ENCODE data around the gene HNRNPC.
"Not testable (repeated sequence)": the region's sequence is repeated elsewhere in the genome, so short reads cannot be mapped to it uniquely, and the experiment has no call there.

The HNRNPC gene

DNA sequence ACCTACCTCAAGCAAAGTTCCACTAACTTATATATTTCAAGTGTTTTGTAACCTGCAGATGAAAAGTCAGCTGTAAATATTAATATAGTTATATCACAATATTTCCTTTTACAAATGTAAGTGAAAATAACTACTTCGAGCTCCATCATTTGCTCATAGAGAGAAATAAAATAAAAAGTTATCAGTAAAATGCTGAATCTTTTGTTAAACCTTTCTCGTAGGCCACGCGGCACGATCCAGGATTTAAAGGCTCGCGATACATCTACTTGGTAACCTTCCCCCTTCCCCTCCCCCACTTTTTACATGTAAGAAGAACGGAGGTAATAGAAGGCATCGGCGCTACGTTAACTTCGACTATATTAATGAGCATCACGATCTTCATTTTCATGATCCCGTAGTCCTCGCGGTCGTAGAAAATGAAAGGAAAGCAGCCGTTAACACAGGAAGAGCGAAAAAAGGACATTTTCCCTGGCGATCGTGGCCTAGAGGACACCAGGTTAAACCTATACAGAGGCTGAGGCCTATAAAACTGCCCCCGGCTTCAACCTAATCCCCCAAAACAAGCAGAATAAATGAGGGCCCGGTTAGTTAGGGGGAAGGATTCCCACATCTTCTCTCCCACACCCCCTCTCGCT is 508 bp downstream of the HNRNPC start:
- DNase-seq (ENCODE audit: low read depth, low spot score), result peak; percentile 74

DNA sequence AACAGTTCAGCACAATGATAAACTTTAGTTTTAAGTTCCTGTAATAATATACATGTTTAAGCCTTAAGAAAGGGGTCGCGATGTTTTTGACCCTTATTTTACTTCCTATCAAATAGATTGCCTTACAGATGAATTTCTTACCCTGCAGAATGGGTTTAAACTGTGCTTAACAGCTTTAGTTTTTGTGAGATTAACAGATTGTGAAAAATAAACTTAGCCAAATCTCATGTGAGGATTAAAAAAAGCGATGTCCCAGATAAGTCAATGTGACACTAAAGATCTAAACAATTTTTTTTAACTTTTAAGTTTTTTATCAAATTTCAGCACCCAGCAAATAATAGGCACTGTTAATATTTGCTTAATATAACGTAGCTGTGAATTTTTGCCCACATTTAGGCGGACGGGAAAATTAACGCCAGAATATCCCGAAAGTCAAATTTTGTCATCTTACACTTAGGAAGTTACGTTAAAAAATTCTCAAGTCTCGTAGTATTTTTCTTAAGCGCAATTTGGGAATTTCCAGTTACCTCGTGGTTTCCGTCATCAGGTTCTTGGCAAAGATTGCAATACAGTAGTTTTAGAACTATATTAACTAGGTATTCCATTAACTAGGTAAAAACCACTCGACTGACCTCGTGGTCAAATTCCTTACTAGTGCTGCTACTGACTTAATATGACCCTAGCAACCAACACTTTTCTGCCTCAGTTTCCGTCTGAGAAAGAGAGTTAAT is 1.2 kb downstream of the HNRNPC start:
- peak; percentile 42 for DNase-seq (ENCODE audit: low read depth, low spot score)

DNA sequence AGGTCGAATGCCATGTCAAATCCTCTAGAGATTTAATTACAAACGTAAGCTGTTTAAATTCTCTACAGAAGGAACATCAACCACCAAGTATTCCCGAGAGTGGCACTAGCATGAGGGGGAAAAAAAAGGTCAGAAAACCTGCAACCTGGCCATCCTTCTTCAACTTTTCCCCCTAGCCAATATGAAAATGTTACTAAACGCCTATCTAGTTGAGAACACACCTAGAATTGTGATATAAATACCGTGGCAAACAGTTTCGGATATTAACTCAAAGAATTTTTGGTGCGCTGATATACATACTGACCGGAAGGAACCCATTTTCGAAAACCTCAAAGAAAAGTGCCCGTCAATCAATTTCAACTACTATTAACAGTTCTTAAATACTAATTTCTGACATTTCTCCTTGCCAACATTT is 1.8 kb downstream of the HNRNPC start:
- peak; percentile 23 for DNase-seq (ENCODE audit: low read depth, low spot score)

DNA sequence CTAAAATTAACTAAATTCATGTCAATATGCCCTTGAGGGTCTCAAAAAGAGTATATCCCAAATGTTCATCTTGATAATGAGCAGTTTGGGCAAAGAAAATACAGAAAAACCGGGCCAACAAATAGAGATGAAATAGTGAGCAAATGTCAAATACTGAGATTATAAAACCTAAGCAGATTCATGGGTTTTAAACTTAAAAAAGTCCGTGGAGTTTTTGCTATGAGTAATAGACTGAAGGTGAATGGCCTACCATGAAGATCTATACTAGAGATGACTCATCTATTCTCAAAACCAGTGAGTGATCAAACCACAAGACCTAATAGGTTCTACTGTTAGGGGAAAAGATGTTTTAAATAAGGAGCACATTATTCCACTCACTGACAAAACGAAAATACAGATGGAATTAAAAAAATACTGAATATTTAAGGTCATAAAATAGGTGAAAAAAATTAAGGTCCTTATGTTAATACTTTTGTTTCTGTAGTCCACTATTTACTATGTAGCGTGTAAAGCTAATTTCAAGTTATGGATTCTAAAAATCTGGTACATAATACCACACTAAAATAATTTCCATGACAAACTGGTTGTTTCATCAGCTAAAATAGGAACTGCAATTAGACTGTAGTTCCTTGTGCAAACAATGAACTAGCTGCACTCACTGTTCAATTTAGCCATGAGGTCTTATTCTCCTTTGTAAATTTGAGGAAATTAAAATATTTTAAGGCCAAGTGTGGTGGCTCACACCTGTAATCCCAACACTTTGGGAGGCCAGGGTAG is 5.0 kb downstream of the HNRNPC start:
- DNase-seq (ENCODE audit: low read depth, low spot score), result peak; percentile 67

DNA sequence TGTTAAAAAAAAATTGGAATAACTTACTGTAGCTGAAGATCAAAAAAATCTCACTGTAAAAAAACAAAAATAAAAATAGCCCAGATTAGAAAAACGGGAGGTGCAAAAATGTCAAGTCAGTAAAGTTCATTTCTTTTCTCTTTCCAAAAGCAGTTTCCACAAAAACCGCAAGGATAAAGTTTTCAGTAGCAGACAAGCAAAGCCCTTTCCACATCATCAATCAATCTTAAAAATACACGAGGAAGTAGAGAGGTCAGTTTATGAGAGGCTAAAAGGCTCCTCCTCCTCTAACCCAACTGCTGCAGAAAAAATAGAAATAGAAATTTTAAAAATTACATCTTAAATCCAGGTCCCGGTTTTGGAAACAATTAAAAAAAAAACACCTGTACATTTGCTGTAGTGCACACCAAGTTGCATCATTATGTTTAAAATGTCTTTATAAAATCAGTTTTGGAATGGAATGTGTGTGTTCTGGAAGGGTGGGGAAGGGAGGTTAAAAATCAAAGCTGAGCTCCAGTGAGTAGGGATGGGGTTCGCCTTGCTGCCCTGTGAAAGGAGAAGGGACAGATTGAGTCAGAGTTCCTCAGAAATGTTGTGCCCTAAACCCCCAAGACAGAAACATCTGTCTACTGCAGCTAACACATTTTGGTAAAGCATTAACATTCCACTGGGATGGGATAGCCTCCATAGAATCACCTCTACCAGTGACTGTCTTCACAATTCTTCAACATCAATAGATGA is 5.8 kb downstream of the HNRNPC start:
- DNase-seq (ENCODE audit: low read depth, low spot score), result peak; percentile 29

DNA sequence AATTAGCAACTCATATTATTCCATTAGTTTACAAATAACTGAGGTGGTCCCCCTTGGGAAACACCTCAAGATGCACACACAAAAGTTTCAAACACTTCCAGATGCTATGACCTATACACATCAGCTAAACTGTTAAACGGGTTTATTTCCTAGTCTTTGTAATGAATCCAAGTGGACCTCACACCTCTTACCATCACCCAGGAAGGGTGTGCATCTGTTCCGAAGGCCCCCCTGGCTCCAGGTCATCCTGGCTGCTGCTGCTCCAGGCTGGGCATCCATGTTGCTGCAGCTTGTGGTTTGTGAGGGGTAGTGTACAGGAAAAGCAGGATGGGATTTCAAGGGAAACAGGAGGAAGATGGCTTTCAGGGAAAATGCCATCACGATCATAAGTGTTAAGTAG is 6.8 kb downstream of the HNRNPC start:
- DNase-seq (ENCODE audit: low read depth, low spot score), result no peak

DNA sequence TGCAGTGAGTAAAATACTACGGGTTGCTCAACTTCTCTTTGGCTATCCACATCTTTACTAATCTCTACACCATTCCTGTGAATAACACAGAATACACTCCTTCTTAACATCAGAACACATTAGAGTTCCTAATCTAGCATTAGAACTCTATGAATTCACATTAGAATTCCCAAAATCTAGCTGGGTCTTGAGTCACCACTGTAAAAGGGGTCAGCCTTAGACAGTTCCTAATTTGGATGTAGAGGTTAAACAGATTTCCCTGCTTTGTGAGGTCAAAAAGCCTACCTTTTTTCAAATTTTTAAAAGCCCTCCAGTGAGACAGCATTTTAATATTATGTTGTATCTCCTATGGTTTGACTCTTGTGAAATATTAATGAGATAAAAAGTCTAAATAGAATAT is 7.4 kb downstream of the HNRNPC start:
- no peak for DNase-seq (ENCODE audit: low read depth, low spot score)

DNA sequence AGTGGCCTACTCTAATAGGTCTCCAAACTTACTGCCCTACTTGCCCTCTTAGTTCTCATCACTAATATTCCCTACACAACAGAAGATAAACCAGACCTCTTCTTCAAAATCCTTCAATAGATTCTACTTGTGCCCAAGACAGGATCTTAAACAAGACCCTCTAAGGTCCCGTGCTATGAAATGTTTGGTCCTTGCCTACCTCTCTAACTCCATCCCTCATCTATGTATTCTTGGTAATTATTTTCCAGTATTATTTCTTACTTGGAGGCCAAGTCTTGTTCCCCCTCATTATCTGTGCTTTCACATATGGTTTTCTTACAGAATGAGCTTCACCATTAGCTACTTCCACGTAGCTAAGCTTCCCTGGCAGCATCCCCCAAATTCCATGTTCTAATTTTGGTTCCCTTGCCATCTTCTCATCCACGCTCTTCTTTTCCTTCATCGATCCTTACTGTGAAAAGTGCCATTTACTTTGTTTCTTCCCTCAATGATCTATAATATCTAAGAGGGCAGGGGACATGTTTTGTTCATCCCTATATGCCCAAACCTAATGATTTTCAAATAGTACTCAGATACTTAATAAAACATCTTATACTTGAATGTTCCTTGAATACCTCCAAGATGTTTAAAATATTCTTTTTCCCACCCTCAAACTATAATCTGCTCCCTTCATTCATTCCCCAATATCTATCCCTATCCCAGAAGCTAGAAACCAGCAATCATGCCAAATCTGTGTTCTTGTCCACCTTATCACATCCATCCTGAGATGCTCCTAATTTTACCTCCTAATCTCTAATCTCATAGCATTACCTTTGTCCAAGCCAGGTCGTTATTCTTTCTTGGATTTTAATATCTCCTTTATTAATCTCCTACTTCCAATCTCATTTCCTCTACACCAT is 10.1 kb downstream of the HNRNPC start:
- no peak for DNase-seq (ENCODE audit: low read depth, low spot score)

DNA sequence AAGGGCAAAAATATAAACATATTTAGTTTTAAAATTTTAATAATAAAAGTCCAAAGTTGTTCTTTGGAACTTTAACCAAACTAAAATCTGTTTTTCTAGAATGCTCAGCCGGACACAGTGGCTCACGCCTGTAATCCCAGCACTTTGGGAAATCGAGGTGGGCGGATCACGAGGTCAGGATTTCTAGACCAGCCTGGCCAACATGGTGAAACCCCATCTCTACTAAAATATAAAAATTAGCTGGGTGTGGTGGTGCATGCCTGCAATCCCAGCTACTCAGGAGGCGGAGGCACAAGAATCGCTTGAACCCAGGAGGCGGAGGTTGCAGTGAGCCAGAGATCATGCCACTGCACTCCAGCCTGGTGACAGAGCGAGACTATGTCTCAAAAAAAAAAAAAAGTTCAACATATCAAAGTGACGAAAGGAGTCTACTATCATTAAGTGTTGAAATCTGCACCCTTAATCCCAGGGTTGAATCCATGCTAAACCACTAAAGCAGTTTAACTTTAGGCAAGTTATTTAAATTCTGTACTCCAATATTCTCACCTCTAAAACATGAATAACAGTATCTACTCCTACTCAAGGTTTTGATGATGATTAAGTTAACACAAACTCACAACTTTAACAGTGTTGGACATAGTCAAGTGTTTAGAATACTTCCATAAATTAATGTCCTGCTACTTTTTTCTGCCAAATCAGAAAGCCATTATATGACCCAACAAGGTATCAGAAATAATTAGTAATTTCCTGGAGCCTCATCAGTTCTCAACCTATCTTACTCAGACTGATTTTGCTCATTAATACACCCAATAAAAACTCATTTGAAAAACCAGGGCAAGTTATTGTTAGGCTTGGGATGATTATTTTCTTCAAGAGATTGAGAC is 11.0 kb downstream of the HNRNPC start:
- DNase-seq (ENCODE audit: low read depth, low spot score), result no peak

DNA sequence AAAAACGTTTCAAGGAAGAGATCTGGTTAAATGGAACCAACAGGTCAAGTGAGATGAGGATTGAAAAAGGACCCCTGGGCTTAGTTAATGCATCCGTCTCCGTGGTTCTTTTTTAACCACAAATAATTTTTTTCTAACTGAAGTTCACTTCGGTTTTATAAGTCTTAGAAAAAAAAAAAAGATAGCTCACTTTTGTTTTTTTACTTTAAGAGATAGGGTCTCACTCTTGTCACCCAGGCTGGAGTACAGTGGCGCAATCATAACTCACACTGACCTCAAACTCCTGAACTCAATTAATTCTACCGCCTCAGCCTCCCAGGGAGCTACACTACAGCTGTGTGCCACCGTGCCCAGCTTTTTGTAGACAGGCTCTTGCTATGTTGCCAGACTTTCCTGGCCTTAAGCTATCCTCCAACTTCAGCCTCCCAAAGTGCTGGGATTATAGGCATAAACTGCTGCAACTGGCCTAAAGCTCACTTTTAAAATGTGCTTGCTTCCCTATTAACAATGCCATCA is 11.8 kb downstream of the HNRNPC start:
- DNase-seq (ENCODE audit: low read depth, low spot score), result peak; percentile 17

DNA sequence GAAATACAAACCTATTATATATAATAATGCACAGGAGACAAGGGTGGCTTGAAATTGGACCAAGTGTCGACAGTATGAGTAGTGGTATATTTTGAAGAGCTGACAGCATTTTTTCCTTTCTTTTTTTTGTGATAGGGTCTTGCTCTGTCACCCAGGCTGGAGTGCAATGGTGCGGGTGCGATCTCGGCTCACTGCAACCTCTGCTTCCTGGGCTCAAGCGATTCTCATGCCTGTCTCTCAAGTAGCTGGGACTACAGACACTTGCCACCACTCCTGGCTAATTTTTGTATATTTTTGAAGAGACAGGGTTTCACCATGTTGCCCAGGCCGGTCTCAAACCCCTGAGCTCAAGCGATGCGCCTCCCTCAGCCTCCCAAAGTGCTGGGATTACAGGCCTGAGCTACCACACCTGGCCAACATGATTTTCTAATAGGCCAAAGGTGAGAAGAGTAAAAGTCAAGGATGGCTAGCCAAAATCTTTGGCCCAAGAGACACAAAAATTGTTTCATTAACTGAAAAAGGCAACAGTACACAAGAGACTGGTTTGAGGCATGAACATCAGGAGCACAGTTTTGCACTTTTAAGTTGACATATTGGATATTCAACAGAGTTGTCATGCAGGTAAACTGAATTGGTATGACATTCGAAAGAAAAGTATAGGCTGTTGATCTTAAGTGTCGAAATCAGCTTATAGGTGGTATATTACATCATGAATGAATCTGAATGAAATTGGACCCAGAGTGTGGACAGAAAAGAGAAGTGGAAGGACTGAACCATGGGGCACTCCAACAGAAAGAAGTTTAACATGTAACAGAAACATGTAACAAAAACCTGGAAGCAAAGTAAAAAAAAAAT is 12.5 kb downstream of the HNRNPC start:
- DNase-seq (ENCODE audit: low read depth, low spot score), result no peak

DNA sequence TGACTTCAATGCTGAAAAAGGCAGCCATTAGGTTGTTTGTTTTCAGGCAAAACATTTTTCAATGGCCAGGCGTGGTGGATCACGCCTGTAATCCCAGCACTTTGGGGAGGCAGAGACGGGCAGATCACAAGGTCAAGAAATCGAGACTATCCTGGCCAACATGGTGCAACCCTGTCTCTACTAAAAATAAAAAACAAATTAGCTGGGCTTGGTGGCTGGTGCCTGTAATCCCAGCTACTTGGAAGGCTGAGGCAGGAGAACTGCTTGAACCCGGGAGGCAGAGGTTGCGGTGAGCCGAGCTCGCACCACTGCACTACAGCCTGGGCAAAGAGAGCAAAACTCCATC is 13.2 kb downstream of the HNRNPC start:
- not testable (repeated sequence) for DNase-seq (ENCODE audit: low read depth, low spot score)

DNA sequence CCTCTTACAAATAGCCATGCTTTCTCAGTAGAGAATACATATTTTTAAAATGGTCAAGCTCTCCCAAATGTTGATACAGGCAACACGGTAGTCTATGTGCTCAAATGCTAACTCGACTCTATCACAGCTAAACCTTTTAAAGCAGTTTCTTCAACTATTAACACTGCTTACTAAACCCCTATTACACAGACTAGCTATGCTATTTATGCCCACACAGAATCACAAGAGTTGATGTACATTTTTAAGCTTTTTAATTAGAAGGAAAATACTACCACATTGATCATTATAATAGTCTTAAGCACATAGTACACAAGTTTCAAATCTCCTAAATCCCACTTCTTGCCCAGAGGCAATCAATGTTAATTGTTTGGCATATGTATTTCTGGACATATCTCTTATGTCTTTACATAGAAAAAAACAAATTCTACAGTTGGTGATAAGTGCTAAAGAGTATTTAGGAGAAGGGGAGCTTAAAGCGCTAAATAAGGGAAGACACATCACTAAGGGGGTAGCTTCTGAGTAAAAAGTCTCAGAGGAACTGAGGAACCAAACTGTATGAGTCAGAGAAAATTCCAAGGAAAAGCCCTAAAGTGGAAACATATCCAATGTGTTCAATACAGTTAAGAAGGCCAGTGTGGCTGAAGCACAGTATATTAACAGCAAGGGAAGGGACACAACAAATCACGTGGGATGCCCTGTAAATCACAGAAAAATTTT is 13.7 kb downstream of the HNRNPC start:
- peak; percentile 19 for DNase-seq (ENCODE audit: low read depth, low spot score)

DNA sequence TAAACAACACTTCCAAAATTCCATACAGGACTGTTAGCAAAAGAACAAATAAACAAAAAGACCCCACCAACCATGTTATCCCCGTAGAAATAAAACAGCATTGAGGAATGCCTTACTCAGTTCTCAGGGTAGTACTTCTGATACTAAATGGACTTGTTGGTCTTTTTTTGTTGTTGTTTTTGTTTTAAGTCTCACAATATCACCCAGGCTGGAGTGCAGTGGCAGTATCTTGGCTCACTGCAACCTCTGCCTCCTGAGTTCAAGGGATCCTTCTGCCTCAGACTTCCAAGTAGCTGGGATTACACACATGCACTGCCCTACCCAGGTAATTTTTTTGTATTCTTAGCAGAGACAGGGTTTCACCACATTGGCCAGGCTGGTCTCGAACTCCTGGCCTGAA is 17.1 kb downstream of the HNRNPC start:
- no peak for DNase-seq (ENCODE audit: low read depth, low spot score)

DNA sequence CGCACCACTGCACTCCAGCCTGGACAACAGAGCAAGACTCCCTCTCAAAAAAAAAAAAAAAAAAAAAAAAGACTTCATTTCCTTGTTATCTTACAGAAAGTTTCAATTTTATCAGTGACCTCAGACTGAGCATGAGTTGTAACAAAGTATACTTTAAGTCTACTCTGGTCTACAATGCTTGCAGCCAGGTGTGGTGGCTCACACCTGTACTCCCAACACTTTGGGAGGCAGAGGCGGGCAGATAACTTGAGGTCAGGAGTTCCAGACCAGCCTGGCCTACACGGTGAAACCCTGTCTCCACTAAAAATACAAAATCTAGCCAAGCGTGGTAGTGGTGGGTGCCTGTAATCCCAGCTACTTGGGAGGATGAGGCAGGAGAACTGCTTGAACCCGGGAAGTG is 18.0 kb downstream of the HNRNPC start:
- DNase-seq (ENCODE audit: low read depth, low spot score), result no peak

DNA sequence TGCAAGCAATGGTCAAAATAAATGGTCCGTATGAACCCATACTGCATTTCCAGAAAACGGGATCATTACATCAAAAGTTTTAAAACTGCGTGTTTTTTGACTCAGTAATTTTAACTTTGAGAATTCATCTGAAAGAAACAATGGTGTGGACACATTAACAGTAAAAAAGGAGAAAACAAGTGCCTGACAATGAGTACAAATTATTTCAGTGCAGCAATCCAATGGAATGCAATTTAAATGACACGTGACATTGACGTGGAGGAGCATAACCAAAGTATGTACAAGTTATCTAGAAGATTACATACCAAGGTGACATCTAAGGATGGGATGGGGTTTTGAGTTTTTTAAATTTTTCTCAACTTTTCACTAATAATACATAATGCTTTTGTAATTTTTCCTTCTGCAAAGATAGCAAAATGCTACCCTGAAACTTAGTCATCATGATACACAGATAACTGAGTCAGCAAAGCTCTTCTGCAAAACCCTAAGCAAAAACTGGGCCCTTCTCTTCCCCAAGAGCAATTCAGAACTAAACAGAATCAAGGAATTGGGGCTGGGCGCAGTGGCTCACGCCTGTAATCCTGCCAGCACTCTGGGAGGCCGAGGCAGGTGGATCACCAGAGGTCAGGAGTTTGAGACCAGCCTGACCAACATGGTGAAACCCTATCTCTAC is 20.4 kb downstream of the HNRNPC start:
- DNase-seq (ENCODE audit: low read depth, low spot score), result no peak

DNA sequence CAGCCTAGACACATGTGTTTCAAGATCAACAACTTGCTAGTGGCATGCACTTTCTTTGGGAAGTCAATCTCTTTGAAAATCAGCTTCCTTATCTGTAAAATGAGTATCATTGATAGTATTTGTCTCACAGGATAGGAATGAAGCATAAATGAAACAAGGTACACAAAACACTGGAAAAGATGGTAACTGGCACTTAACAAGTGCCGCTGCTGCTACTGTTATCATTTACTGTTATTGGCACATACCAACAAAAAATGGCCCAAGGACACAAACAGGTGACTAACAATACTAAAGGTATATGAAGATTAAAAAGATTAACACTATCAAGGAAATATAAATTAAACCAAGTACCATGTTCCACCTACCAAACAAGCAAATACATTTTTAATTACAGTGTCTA is 20.9 kb downstream of the HNRNPC start:
- no peak for DNase-seq (ENCODE audit: low read depth, low spot score)

DNA sequence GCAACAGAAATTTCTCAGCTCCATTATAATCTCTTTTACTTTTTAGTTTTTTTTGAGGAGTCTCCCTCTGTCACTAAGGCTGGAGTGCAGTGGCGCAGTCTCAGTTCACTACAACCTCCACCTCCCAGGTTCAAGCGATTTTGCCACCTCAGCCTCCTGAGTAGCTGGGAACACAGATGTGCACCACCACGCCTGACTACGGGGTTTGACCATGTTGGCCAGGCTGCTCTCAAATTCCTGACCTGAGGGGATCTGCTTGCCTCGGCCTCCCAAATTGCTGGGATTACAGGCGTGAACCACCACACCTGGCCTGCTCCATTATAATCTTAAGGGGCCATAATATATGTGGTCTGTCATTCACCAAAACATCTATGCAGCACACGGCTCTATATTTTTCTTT is 23.4 kb downstream of the HNRNPC start:
- DNase-seq (ENCODE audit: low read depth, low spot score), result no peak
